Astrocyte (in vitro differentiated cells and primary cell): ENCODE measurements around the gene F12.

ENCODE experiments used
- EZH2 ChIP-seq: IDR thresholded peaks from 2 replicates; pipeline ENCODE4 v1.6.1; 2012; ENCODE audit warnings: mild to moderate bottlenecking, low read length, inconsistent platforms; ENCODE audit not compliant: insufficient read depth
- TF ChIP-seq, protein P1 (sequence below): IDR thresholded peaks from 2 replicates; pipeline ENCODE4 v1.5.1; 2011; ENCODE audit warnings: low read depth, mild to moderate bottlenecking, inconsistent platforms, low read length, moderate library complexity; ENCODE audit not compliant: insufficient read depth

DNA sequence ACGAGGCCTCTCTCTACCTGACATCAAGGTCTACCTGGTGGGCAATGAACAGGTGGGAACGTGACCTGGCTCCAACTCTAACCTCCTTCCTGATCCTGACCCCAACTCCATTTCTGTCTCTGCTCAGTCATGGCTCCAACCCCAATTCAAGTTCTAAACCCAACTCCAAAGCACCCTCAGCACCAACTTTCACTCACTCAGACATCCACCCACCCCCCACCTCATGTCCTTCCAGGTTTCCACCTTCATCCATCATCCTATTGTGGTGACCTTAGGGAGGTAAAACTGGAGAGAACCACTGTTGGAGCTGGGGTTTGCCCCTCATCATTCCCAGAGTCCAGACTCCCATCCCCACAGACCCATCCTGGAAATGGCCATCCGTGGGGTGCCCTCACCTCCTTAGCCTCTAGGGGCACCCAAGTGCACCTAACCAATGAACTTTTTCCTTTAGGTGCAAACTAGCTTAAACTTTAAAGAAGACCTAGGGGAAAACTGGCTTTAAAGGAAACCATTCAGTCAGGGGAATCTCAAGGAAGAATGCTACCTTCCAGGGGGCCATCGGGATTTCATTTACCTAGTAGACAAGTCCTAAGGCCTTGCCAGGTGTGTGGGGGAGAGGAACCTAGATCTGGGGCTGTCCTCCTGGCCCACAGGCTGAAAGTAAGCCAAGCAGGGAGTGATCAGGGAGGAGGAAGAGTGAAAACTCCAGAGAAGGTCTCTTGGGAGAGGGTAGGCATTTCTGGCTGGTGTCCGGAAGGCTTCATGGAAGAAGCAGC lies 40.3 kb downstream of the F12 start:
- TF ChIP-seq, protein P1, sequence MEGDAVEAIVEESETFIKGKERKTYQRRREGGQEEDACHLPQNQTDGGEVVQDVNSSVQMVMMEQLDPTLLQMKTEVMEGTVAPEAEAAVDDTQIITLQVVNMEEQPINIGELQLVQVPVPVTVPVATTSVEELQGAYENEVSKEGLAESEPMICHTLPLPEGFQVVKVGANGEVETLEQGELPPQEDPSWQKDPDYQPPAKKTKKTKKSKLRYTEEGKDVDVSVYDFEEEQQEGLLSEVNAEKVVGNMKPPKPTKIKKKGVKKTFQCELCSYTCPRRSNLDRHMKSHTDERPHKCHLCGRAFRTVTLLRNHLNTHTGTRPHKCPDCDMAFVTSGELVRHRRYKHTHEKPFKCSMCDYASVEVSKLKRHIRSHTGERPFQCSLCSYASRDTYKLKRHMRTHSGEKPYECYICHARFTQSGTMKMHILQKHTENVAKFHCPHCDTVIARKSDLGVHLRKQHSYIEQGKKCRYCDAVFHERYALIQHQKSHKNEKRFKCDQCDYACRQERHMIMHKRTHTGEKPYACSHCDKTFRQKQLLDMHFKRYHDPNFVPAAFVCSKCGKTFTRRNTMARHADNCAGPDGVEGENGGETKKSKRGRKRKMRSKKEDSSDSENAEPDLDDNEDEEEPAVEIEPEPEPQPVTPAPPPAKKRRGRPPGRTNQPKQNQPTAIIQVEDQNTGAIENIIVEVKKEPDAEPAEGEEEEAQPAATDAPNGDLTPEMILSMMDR = peak; percentile 56
- no peak for TF ChIP-seq EZH2
